OCI-LY3 (cell line): ENCODE data around the gene LYZL6.

Experiments
- CTCF ChIP-seq: fragments of 200-600, 300-600 bp; sonication (generic); IDR thresholded peaks from 2 replicates; pipeline ENCODE4 v1.5.1; 2014; ENCODE audit warnings: antibody characterized with exemption, low read length, low read depth
- EZH2phosphoT487 ChIP-seq: fragments of 200-600 bp; shearing (Covaris generic); IDR thresholded peaks from 2 replicates; pipeline ENCODE4 v1.6.1; 2018; ENCODE audit warnings: antibody characterized with exemption, mixed run types, low read depth

GRCh38 chr17:35930211-35931065 lies 13.1 kb downstream of the LYZL6 start, which contains the start of gene RDM1:
- TF ChIP-seq CTCF (no peak), EZH2phosphoT487 (no peak)
